ENCODE measurements around the gene E2F3.

DNA sequence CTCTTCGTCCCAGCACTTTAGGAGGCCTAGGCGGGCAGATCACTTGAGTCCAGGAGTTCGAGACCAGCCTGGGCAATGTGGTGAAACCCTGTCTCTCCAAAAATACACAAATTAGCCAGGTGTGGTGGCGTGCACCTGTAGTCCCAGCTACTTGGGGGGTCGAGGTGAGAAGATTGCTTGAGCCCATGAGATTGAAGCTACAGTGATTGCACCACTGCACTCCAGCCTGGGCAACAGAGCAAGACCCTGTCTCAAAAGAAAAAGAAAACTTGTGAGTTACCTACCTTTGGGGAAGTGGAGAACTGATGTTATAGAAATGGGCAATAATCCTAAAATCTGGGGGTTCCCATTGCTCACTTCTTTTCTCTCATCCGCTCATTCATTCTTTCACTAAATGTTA lies 58.0 kb downstream of the E2F3 start:
- TF ChIP-seq, protein P1, sequence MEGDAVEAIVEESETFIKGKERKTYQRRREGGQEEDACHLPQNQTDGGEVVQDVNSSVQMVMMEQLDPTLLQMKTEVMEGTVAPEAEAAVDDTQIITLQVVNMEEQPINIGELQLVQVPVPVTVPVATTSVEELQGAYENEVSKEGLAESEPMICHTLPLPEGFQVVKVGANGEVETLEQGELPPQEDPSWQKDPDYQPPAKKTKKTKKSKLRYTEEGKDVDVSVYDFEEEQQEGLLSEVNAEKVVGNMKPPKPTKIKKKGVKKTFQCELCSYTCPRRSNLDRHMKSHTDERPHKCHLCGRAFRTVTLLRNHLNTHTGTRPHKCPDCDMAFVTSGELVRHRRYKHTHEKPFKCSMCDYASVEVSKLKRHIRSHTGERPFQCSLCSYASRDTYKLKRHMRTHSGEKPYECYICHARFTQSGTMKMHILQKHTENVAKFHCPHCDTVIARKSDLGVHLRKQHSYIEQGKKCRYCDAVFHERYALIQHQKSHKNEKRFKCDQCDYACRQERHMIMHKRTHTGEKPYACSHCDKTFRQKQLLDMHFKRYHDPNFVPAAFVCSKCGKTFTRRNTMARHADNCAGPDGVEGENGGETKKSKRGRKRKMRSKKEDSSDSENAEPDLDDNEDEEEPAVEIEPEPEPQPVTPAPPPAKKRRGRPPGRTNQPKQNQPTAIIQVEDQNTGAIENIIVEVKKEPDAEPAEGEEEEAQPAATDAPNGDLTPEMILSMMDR (IDR thresholded peaks at IDR 0.05), result no peak
- TF ChIP-seq POLR2AphosphoS5 (IDR thresholded peaks at IDR 0.05), result no peak

Measured in stomach (tissue), 4 donors.